ENCODE data around the gene COMT.

GRCh38 chr22:19993926-19994325 lies 52.4 kb downstream of the COMT start:
- TF ChIP-seq GATA2 (IDR thresholded peaks at IDR 0.05; ENCODE audit: low read depth, low read length): no peak
- TF ChIP-seq GATA3 (IDR thresholded peaks at IDR 0.05; ENCODE audit: low read depth, low read length): no peak
